ENCODE data around the gene GRAP.

The GRAP gene

GRCh38 chr17:19003543-19004420 lies 43.0 kb downstream of the GRAP start:
- DNase-seq (ENCODE audit: low read depth in 1 of 2, low spot score in 1 of 2) = no peak

GRCh38 chr17:19002805-19003542 lies 43.8 kb downstream of the GRAP start:
- Histone ChIP-seq H3K27me3 (ENCODE audit: insufficient read depth, poor library complexity, severe bottlenecking) (no peaks in the 10 kb centered on the region), H3K27ac (replicated peaks) (no peak overlapping the region), H3K4me3 (replicated peaks; ENCODE audit: insufficient read depth, low read length) (no peak overlapping the region)
- no peak for DNase-seq (ENCODE audit: low read depth in 1 of 2, low spot score in 1 of 2)
- TF ChIP-seq POLR2AphosphoS5 (IDR thresholded peaks at IDR 0.05; ENCODE audit: low read depth) (no peak), GABPA (IDR thresholded peaks at IDR 0.05; ENCODE audit: low read depth) (no peak), SPI1 (IDR thresholded peaks at IDR 0.05; ENCODE audit: borderline replicate concordance, low read depth) (no peak), CTCF (IDR thresholded peaks at IDR 0.05; ENCODE audit: insufficient read depth, low read length) (no peak)
- TF ChIP-seq, protein P1, sequence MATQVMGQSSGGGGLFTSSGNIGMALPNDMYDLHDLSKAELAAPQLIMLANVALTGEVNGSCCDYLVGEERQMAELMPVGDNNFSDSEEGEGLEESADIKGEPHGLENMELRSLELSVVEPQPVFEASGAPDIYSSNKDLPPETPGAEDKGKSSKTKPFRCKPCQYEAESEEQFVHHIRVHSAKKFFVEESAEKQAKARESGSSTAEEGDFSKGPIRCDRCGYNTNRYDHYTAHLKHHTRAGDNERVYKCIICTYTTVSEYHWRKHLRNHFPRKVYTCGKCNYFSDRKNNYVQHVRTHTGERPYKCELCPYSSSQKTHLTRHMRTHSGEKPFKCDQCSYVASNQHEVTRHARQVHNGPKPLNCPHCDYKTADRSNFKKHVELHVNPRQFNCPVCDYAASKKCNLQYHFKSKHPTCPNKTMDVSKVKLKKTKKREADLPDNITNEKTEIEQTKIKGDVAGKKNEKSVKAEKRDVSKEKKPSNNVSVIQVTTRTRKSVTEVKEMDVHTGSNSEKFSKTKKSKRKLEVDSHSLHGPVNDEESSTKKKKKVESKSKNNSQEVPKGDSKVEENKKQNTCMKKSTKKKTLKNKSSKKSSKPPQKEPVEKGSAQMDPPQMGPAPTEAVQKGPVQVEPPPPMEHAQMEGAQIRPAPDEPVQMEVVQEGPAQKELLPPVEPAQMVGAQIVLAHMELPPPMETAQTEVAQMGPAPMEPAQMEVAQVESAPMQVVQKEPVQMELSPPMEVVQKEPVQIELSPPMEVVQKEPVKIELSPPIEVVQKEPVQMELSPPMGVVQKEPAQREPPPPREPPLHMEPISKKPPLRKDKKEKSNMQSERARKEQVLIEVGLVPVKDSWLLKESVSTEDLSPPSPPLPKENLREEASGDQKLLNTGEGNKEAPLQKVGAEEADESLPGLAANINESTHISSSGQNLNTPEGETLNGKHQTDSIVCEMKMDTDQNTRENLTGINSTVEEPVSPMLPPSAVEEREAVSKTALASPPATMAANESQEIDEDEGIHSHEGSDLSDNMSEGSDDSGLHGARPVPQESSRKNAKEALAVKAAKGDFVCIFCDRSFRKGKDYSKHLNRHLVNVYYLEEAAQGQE (IDR thresholded peaks at IDR 0.05; ENCODE audit: insufficient replicate concordance, low read depth) = no peak

More at GRCh38 chr17:19003543-19004420, 43.0 kb downstream of the GRAP start:
- Histone ChIP-seq H3K27ac (replicated peaks) (no peak overlapping the region), H3K4me3 (replicated peaks; ENCODE audit: insufficient read depth, low read length) (peak overlapping the region; percentile 58), H3K27me3 (ENCODE audit: insufficient read depth, poor library complexity, severe bottlenecking) (no peaks in the 10 kb centered on the region)
- TF ChIP-seq CTCF (IDR thresholded peaks at IDR 0.05; ENCODE audit: insufficient read depth, low read length) (no peak), GABPA (IDR thresholded peaks at IDR 0.05; ENCODE audit: low read depth) (no peak), SPI1 (IDR thresholded peaks at IDR 0.05; ENCODE audit: borderline replicate concordance, low read depth) (no peak), POLR2AphosphoS5 (IDR thresholded peaks at IDR 0.05; ENCODE audit: low read depth) (no peak)
- TF ChIP-seq, protein P1 (IDR thresholded peaks at IDR 0.05; ENCODE audit: insufficient replicate concordance, low read depth) = no peak

DNA sequence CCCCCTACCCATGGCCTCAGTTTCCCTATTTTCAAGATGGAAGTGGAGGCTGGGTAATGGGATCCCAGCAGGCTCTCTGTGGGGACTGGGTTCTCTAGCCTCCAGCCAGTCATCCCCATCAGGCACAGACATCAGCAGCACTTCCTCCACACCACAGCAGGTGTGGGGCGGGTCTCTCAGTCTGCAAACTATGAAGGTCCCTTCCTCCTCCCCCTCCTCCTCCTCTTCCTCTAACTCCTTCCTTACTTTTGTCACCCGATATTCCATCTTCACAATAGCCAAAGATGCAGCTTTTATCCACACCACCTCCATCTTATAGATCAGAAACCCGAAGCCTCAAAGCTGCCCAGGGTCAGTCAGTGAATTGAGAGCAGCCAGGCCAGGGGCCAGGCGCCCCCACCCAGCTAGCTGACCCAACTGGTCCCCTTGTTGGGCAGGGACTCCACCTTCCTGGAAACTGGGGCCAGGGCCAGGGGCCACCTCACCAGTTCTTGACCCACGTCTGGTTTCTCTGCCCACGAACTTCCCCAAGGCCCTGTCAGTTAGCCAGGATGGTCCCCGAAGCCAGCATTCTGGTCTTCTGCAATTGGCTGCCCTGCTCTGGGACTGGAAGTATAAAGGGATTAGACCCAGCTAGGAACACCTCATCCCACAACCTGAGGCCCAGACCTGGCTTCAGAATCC lies 44.7 kb downstream of the GRAP start:
- H3K4me3 ChIP-seq (replicated peaks; ENCODE audit: insufficient read depth, low read length) = no peak overlapping the region
- DNase-seq (ENCODE audit: low read depth in 1 of 2, low spot score in 1 of 2) = no peak
- no peaks in the 10 kb centered on the region for H3K27me3 ChIP-seq (ENCODE audit: insufficient read depth, poor library complexity, severe bottlenecking)
- no peak for TF ChIP-seq SPI1 (IDR thresholded peaks at IDR 0.05; ENCODE audit: borderline replicate concordance, low read depth)
- TF ChIP-seq GABPA (IDR thresholded peaks at IDR 0.05; ENCODE audit: low read depth) = no peak
- no peak overlapping the region for H3K27ac ChIP-seq (replicated peaks)
